Measurements from ENCODE around the gene OR52W1.

GRCh38 chr11:6170226-6170625, 28.8 kb upstream of the OR52W1 start, which contains the start of gene OR52B2:
- TF ChIP-seq, protein P1, sequence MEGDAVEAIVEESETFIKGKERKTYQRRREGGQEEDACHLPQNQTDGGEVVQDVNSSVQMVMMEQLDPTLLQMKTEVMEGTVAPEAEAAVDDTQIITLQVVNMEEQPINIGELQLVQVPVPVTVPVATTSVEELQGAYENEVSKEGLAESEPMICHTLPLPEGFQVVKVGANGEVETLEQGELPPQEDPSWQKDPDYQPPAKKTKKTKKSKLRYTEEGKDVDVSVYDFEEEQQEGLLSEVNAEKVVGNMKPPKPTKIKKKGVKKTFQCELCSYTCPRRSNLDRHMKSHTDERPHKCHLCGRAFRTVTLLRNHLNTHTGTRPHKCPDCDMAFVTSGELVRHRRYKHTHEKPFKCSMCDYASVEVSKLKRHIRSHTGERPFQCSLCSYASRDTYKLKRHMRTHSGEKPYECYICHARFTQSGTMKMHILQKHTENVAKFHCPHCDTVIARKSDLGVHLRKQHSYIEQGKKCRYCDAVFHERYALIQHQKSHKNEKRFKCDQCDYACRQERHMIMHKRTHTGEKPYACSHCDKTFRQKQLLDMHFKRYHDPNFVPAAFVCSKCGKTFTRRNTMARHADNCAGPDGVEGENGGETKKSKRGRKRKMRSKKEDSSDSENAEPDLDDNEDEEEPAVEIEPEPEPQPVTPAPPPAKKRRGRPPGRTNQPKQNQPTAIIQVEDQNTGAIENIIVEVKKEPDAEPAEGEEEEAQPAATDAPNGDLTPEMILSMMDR (conservative IDR thresholded peaks at IDR 0.05 in 1 of 2, IDR thresholded peaks at IDR 0.05 in 1 of 2; ENCODE audit: low read depth in 1 of 2, low read length in 2 of 2) = no peak
- TF ChIP-seq EZH2 (IDR thresholded peaks at IDR 0.05; ENCODE audit: low read length, missing control alignments) = no peak

All from fibroblast of lung (primary cell).